Measurements from ENCODE around the gene ACER3.
"Not testable (repeated sequence)": the region's sequence is repeated elsewhere in the genome, so short reads cannot be mapped to it uniquely, and the experiment has no call there.

ACER3 gene

GRCh38 chr11:77038825-77039326, 178.2 kb downstream of the ACER3 start:
- DNase-seq (ENCODE audit: low spot score), result no peak

- DNase-seq (ENCODE audit: low spot score), result peak; percentile 69
Measured at GRCh38 chr11:77039491-77040400, 179.0 kb downstream of the ACER3 start.

- DNase-seq (ENCODE audit: low spot score), result no peak
Measured at GRCh38 chr11:77040401-77040777, 179.7 kb downstream of the ACER3 start.

- no peak for DNase-seq (ENCODE audit: low spot score)
Measured at GRCh38 chr11:77040889-77041288, 180.2 kb downstream of the ACER3 start.

- no peak for DNase-seq (ENCODE audit: low spot score)
Measured at GRCh38 chr11:77042111-77042726, 181.5 kb downstream of the ACER3 start.

GRCh38 chr11:77044356-77044755, 183.6 kb downstream of the ACER3 start:
- DNase-seq (ENCODE audit: low spot score), result no peak

GRCh38 chr11:77044886-77045285, 184.2 kb downstream of the ACER3 start:
- no peak for DNase-seq (ENCODE audit: low spot score)

- DNase-seq (ENCODE audit: low spot score), result peak; percentile 68
Measured at GRCh38 chr11:77046060-77046501, 185.4 kb downstream of the ACER3 start.

GRCh38 chr11:77047007-77047927, 186.5 kb downstream of the ACER3 start:
- DNase-seq (ENCODE audit: low spot score), result peak; percentile 68

GRCh38 chr11:77047928-77048446, 187.3 kb downstream of the ACER3 start:
- not testable (repeated sequence) for DNase-seq (ENCODE audit: low spot score)

GRCh38 chr11:77049026-77049425, 188.3 kb downstream of the ACER3 start:
- DNase-seq (ENCODE audit: low spot score), result no peak

- DNase-seq (ENCODE audit: low spot score), result no peak
Measured at GRCh38 chr11:77051511-77051910, 190.8 kb downstream of the ACER3 start.

GRCh38 chr11:77052518-77052917, 191.8 kb downstream of the ACER3 start:
- no peak for DNase-seq (ENCODE audit: low spot score)

GRCh38 chr11:77053217-77054015, 192.7 kb downstream of the ACER3 start:
- DNase-seq (ENCODE audit: low spot score), result no peak

- no peak for DNase-seq (ENCODE audit: low spot score)
Measured at GRCh38 chr11:77054084-77054483, 193.4 kb downstream of the ACER3 start.

- DNase-seq (ENCODE audit: low spot score), result no peak
Measured at GRCh38 chr11:77055101-77055561, 194.4 kb downstream of the ACER3 start.

GRCh38 chr11:77055913-77056312, 195.2 kb downstream of the ACER3 start:
- DNase-seq (ENCODE audit: low spot score), result no peak

GRCh38 chr11:77056814-77057402, 196.2 kb downstream of the ACER3 start:
- no peak for DNase-seq (ENCODE audit: low spot score)

GRCh38 chr11:77057938-77058474, 197.3 kb downstream of the ACER3 start:
- no peak for DNase-seq (ENCODE audit: low spot score)

GRCh38 chr11:77058900-77059299, 198.2 kb downstream of the ACER3 start:
- DNase-seq (ENCODE audit: low spot score), result no peak

Measured in AG20443 (cell line).